ENCODE data around the gene PTTG1IP2.

DNA sequence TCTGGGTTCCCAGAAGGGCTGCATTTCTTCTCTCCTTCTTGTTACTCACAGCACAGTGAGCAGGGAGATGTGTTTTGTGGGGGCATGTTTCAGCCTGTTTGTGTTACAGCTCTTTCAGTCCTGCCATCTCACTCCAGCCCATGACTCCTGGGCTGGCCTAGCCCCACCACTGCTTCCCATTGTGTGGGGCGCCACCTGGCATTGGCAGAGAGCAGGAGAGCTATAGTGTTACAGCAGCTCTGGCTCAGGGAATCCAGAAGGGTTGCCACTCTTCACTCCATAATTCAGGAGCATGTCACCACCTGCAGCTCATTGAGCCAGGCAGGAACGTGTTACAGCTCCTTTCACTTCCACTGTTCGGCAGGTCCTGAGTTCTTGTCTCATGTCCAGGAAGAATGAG is 36.2 kb upstream of the PTTG1IP2 start:
- TF ChIP-seq ZNF274 (IDR thresholded peaks at IDR 0.05; ENCODE audit: low read length) (no peak), ZNF274 (tag by site-specific recombination; IDR thresholded peaks at IDR 0.05; ENCODE audit: borderline replicate concordance) (no peak), CTCF (tag by site-specific recombination; IDR thresholded peaks at IDR 0.05) (no peak), ZNF830 (tag by site-specific recombination; IDR thresholded peaks at IDR 0.05; ENCODE audit: low read depth) (no peak), ZBTB21 (tag by site-specific recombination; IDR thresholded peaks at IDR 0.05) (no peak), ZBTB17 (tag by site-specific recombination; IDR thresholded peaks at IDR 0.05) (no peak), ZNF248 (tag by site-specific recombination; IDR thresholded peaks at IDR 0.05) (no peak), SP2 (tag by site-specific recombination; IDR thresholded peaks at IDR 0.05) (no peak), ZBTB49 (tag by site-specific recombination; IDR thresholded peaks at IDR 0.05; ENCODE audit: low read depth) (no peak), ZSCAN18 (tag by site-specific recombination; IDR thresholded peaks at IDR 0.05) (no peak), ZNF18 (tag by site-specific recombination; IDR thresholded peaks at IDR 0.05) (no peak), HOXA7 (CRISPR knock-in tag; IDR thresholded peaks at IDR 0.05; ENCODE audit: borderline replicate concordance) (no peak), ZNF266 (tag by site-specific recombination; IDR thresholded peaks at IDR 0.05; ENCODE audit: low read depth) (no peak), ZFP3 (tag by site-specific recombination; IDR thresholded peaks at IDR 0.05; ENCODE audit: low read depth) (no peak)
- TF ChIP-seq, protein P1, sequence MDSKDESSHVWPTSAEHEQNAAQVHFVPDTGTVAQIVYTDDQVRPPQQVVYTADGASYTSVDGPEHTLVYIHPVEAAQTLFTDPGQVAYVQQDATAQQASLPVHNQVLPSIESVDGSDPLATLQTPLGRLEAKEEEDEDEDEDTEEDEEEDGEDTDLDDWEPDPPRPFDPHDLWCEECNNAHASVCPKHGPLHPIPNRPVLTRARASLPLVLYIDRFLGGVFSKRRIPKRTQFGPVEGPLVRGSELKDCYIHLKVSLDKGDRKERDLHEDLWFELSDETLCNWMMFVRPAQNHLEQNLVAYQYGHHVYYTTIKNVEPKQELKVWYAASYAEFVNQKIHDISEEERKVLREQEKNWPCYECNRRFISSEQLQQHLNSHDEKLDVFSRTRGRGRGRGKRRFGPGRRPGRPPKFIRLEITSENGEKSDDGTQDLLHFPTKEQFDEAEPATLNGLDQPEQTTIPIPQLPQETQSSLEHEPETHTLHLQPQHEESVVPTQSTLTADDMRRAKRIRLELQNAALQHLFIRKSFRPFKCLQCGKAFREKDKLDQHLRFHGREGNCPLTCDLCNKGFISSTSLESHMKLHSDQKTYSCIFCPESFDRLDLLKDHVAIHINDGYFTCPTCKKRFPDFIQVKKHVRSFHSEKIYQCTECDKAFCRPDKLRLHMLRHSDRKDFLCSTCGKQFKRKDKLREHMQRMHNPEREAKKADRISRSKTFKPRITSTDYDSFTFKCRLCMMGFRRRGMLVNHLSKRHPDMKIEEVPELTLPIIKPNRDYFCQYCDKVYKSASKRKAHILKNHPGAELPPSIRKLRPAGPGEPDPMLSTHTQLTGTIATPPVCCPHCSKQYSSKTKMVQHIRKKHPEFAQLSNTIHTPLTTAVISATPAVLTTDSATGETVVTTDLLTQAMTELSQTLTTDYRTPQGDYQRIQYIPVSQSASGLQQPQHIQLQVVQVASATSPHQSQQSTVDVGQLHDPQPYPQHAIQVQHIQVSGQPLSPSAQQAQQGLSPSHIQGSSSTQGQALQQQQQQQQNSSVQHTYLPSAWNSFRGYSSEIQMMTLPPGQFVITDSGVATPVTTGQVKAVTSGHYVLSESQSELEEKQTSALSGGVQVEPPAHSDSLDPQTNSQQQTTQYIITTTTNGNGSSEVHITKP (tag by site-specific recombination; IDR thresholded peaks at IDR 0.05), result no peak

Data from HEK293 (cell line).